Endothelial cell of umbilical vein (primary cell): ENCODE results near the gene HCFC1R1. TPM values are rescaled to one million over a fixed set of nuclear protein-coding genes. Genes with fewer than 3 reads are reported as not detected.

Source experiments
- BruUV-seq: library from RNA; stranded (reverse); fragments of 400-500 nt; replicated peaks from 2 replicates; lab custom pipeline; 2021; lab: Mats Ljungman, UMichigan
- CTCF ChIA-PET: fragments of 300-600, 350-600 bp; sonication (Branson Sonifier 250); formaldehyde crosslinking; loops from one replicate; lab custom pipeline; 2021; ENCODE audit warnings: antibody characterized with exemption, inconsistent platforms; lab: Charles Lee
- POLR2A ChIA-PET: fragments of 300-600, 350-600 bp; sonication (Branson Sonifier 250); formaldehyde crosslinking; loops from one replicate; lab custom pipeline; 2021; ENCODE audit warnings: antibody characterized with exemption, inconsistent platforms; lab: Charles Lee
- DNase-seq: peaks from one replicate; pipeline ENCODE4 v3.0.0-alpha.2; 2011; ENCODE audit warnings: low read depth, low spot score
- FAIRE-seq: peaks from 2 replicates; lab custom pipeline; 2011; peaks lifted over from hg19 to GRCh38; lab: Jason Lieb, UNC
- H2AFZ ChIP-seq: 2 replicates; pipeline ENCODE4 v1.6.0; 2012; ENCODE audit warnings: low read depth, low read length, control low read depth, inconsistent platforms
- H3K27ac ChIP-seq: 2 replicates; pipeline ENCODE4 v1.5.1; 2011; ENCODE audit warnings: low read depth, mild to moderate bottlenecking, control low read depth, low read length, moderate library complexity; ENCODE audit not compliant: insufficient read depth
- H3K27me3 ChIP-seq, 2 experiments: 2 replicates each; pipeline versions ENCODE4 v1.6.0 to v1.6.1; 2011; ENCODE audit warnings: low read length in 2 of 2, mixed read lengths in 1 of 2; ENCODE audit not compliant: control insufficient read depth in 2 of 2, insufficient read depth in 2 of 2
- H3K36me3 ChIP-seq, 2 experiments: 2 replicates in 1 of 2; 3 replicates in 1 of 2; pipeline ENCODE4 v1.5.1; 2011; ENCODE audit warnings: low read length in 2 of 2, mild to moderate bottlenecking in 1 of 2, moderate library complexity in 1 of 2; ENCODE audit not compliant: control insufficient read depth in 2 of 2, insufficient read depth in 2 of 2; ENCODE audit errors: extremely low read depth in 1 of 2
- H3K4me1 ChIP-seq: 3 replicates; pipeline ENCODE4 v1.5.1; 2011; ENCODE audit warnings: mild to moderate bottlenecking, low read length; ENCODE audit not compliant: control insufficient read depth, insufficient read depth; ENCODE audit errors: extremely low read depth
- H3K4me2 ChIP-seq: 2 replicates; pipeline ENCODE4 v1.6.1; 2011; ENCODE audit warnings: low read length, control low read depth, mixed read lengths; ENCODE audit not compliant: insufficient read depth
- H3K4me3 ChIP-seq, 3 experiments: fragments of 200-600 bp in 1 of 3; sonication (generic), shearing (Covaris generic) in 1 of 3; replicated peaks in 1 of 3; 2 replicates each; pipeline ENCODE4 v1.5.1; 2011 to 2016; ENCODE audit warnings: control low read depth in 3 of 3, low read length in 3 of 3, mild to moderate bottlenecking in 2 of 3, inconsistent platforms in 1 of 3, low read depth in 1 of 3, moderate library complexity in 1 of 3; ENCODE audit not compliant: insufficient read depth in 1 of 3
- H3K79me2 ChIP-seq: 2 replicates; pipeline ENCODE4 v1.6.0; 2012; ENCODE audit warnings: low read length, inconsistent platforms; ENCODE audit not compliant: control insufficient read depth, insufficient read depth
- H3K9ac ChIP-seq: replicated peaks from 2 replicates; pipeline ENCODE3; 2011; ENCODE audit warnings: low read length, control low read depth; ENCODE audit not compliant: insufficient read depth; ENCODE audit errors: extremely low read depth
- H3K9me1 ChIP-seq: replicated peaks from 3 replicates; pipeline ENCODE4 v1.6.0; 2011; ENCODE audit warnings: mild to moderate bottlenecking, low read length; ENCODE audit not compliant: control insufficient read depth, insufficient read depth; ENCODE audit errors: extremely low read depth
- H3K9me3 ChIP-seq: replicated peaks from 2 replicates; pipeline ENCODE4 v1.5.1; 2012; ENCODE audit warnings: low read length, inconsistent platforms; ENCODE audit not compliant: control insufficient read depth, insufficient read depth
- H4K20me1 ChIP-seq: replicated peaks from 2 replicates; pipeline ENCODE3; 2011; ENCODE audit warnings: mild to moderate bottlenecking, low read length; ENCODE audit not compliant: control insufficient read depth, insufficient read depth; ENCODE audit errors: extremely low read depth
- CTCF ChIP-seq, 2 donors: IDR thresholded peaks; 1 replicate in 1 of 2; 2 replicates in 1 of 2; pipeline ENCODE4 v1.5.1; 2011; ENCODE audit warnings: low read length in 2 of 2, mild to moderate bottlenecking in 2 of 2, moderate library complexity in 2 of 2, control low read depth in 1 of 2, inconsistent platforms in 1 of 2, low read depth in 1 of 2; ENCODE audit not compliant: insufficient read depth in 1 of 2; ENCODE audit errors: extremely low read depth in 1 of 2
- EZH2 ChIP-seq: IDR thresholded peaks from 2 replicates; pipeline ENCODE4 v1.6.1; 2012; ENCODE audit warnings: borderline replicate concordance, low read depth, mild to moderate bottlenecking, moderate library complexity, low read length, inconsistent platforms; ENCODE audit not compliant: severe bottlenecking
- FOS ChIP-seq: IDR thresholded peaks from 2 replicates; pipeline ENCODE4 v1.6.1; 2011; ENCODE audit warnings: mild to moderate bottlenecking, low read length, moderate library complexity, borderline replicate concordance; ENCODE audit not compliant: insufficient read depth
- GATA2 ChIP-seq: IDR thresholded peaks from 2 replicates; pipeline ENCODE4 v1.7.0; 2011; ENCODE audit warnings: low read depth, mild to moderate bottlenecking, moderate library complexity, mixed read lengths, low read length; ENCODE audit not compliant: insufficient read length, insufficient read depth
- JUN ChIP-seq: IDR thresholded peaks from 2 replicates; pipeline ENCODE4 v1.6.1; 2011; ENCODE audit warnings: borderline replicate concordance, low read depth; ENCODE audit not compliant: insufficient read length, insufficient read depth
- MAX ChIP-seq: IDR thresholded peaks from 2 replicates; pipeline ENCODE4 v1.6.1; 2011; ENCODE audit not compliant: insufficient read depth, insufficient read length
- MYC ChIP-seq: IDR thresholded peaks from one replicate; pipeline ENCODE4 v1.6.1; 2011; ENCODE audit warnings: mild to moderate bottlenecking, low read depth, low read length
- POLR2A ChIP-seq: IDR thresholded peaks from 2 replicates; pipeline ENCODE4 v1.6.1; 2012; ENCODE audit warnings: low read depth, mild to moderate bottlenecking, control low read depth, low read length
- POLR2AphosphoS5 ChIP-seq: IDR thresholded peaks from 2 replicates; pipeline ENCODE4 v1.6.1; 2012; ENCODE audit warnings: low read depth, mild to moderate bottlenecking, control low read depth, low read length, moderate library complexity; ENCODE audit not compliant: insufficient read depth
- dilution Hi-C: fragments of 300-500 bp; cut with MboI; formaldehyde crosslinking; loops from one replicate; pipeline ENCODE4 v1.15.0; 2019; ENCODE audit warnings: low sequenced_read_pairs; ENCODE audit not compliant: extremely low pct_ligation_motif_present
- intact Hi-C: fragments of 100-400 bp; cut with micrococcal nuclease; formaldehyde crosslinking; loops from one replicate; pipeline ENCODE4 v1.10.0; 2022
- polyA plus RNA-seq, 4 experiments: library from polyadenylated mRNA; depleted of rRNA in 3 of 4; stranded (reverse) in 3 of 4; unstranded in 1 of 4; fragments of >200 nt; gene quantifications; 2 replicates each; pipeline versions ENCODE4 v1.2.1 to v1.2.3, GENCODE V29; 2011 to 2012; ENCODE audit warnings: missing spikeins in 1 of 4
- small RNA-seq: library from RNA; depleted of rRNA; stranded (forward); fragments of <200 nt; gene quantifications from one replicate; pipeline ENCODE3, GENCODE V24; 2012; ENCODE audit warnings: low replicate concordance, low read depth; ENCODE audit not compliant: insufficient read depth, insufficient read length
- total RNA-seq: library from RNA; stranded (reverse); gene quantifications from 2 replicates; pipeline ENCODE4 v1.2.3, GENCODE V29; 2021

HCFC1R1 gene
- total and polyA plus RNA-seq, 2 donors (not counting 3 experiments of a cell fraction or from before 2014, with no cell fraction given) = 28.7 to 49.3 TPM

GRCh38 chr16:2973093-2973492 is 50.6 kb downstream of the HCFC1R1 start:
- no peak for DNase-seq
- H3K4me2 ChIP-seq = no peak overlapping the region
- H3K79me2 ChIP-seq = peaks cover 12% of the 10 kb centered on the region
- no peaks in the 10 kb centered on the region for H3K9me1 ChIP-seq
- no peak overlapping the region for H3K9ac ChIP-seq
- H3K4me1 ChIP-seq = peaks cover 9% of the 10 kb centered on the region
- peaks cover 0 to 2% of the 10 kb centered on the region in 2 experiments for H3K27me3 ChIP-seq
- no TSS peak for BruUV-seq
- FAIRE-seq = no peak
- peaks cover 0 to 2% of the 10 kb centered on the region in 2 experiments for H3K36me3 ChIP-seq
- no peaks in the 10 kb centered on the region for H4K20me1 ChIP-seq
- dilution Hi-C loops = no loop called here
- H3K27ac ChIP-seq = no peak overlapping the region
- TF ChIP-seq POLR2A (no peak), GATA2 (no peak), POLR2AphosphoS5 (no peak), EZH2 (no peak), MYC (no peak), CTCF (IDR thresholded peaks at IDR 0.05; ENCODE audit: extremely low read depth in 1 of 2, insufficient read depth in 1 of 2, low read depth in 1 of 2, low read length in 2 of 2) (no peak), MAX (no peak), FOS (no peak), JUN (no peak)
- no peak overlapping the region for H3K4me3 ChIP-seq
- ChIA-PET POLR2A (no interaction called here), CTCF (no interaction called here)
- no peaks in the 10 kb centered on the region for H3K9me3 ChIP-seq
- intact Hi-C loops = no loop called here
- H2AFZ ChIP-seq = no peak overlapping the region

Small RNA genes lying within 50 kb of the gene (small RNA-seq; reads per million reads assigned to genes)
- not detected for gene LINC00514

Other genes with a start within 250 kb of the HCFC1R1 start
- gene ELOB, start 246.7 kb downstream of the HCFC1R1 start, total RNA-seq = 158 and 251 TPM in 2 replicates
- gene ELOB, start 246.7 kb downstream of the HCFC1R1 start, polyA plus RNA-seq = 848 and 1,320 TPM in 2 replicates
- gene PRSS33, start 236.4 kb downstream of the HCFC1R1 start, total RNA-seq = not detected in 2 replicates
- gene PRSS33, start 236.4 kb downstream of the HCFC1R1 start, polyA plus RNA-seq = not detected in 2 replicates
- not detected in 2 replicates for gene PRSS41, start 225.5 kb downstream of the HCFC1R1 start, total RNA-seq
- not detected in 2 replicates for gene PRSS41, start 225.5 kb downstream of the HCFC1R1 start, polyA plus RNA-seq
- gene PRSS21, start 206.7 kb downstream of the HCFC1R1 start, total RNA-seq = not detected in 2 replicates
- 0.19 and 0.28 TPM in 2 replicates for gene PRSS21, start 206.7 kb downstream of the HCFC1R1 start, polyA plus RNA-seq
- gene ZG16B, start 193.6 kb downstream of the HCFC1R1 start, total RNA-seq = not detected in 2 replicates
- gene ZG16B, start 193.6 kb downstream of the HCFC1R1 start, polyA plus RNA-seq = 0.22 and 0.25 TPM in 2 replicates
- gene PRSS22, start 165.8 kb downstream of the HCFC1R1 start, total RNA-seq = not detected in 2 replicates
- gene PRSS22, start 165.8 kb downstream of the HCFC1R1 start, polyA plus RNA-seq = not detected in 2 replicates
- 18.3 and 24.1 TPM in 2 replicates for gene FLYWCH2, start 140.7 kb downstream of the HCFC1R1 start, total RNA-seq
- gene FLYWCH2, start 140.7 kb downstream of the HCFC1R1 start, polyA plus RNA-seq = 34.6 and 45.1 TPM in 2 replicates
- gene FLYWCH1, start 112.0 kb downstream of the HCFC1R1 start, total RNA-seq = 51.2 and 51.7 TPM in 2 replicates
- gene FLYWCH1, start 112.0 kb downstream of the HCFC1R1 start, polyA plus RNA-seq = 32.0 and 37.3 TPM in 2 replicates
- not detected in 2 replicates for gene KREMEN2, start 59.7 kb downstream of the HCFC1R1 start, total RNA-seq
- not detected in 2 replicates for gene KREMEN2, start 59.7 kb downstream of the HCFC1R1 start, polyA plus RNA-seq
- 25.4 and 31.2 TPM in 2 replicates for gene PAQR4, start 54.6 kb downstream of the HCFC1R1 start, total RNA-seq
- gene PAQR4, start 54.6 kb downstream of the HCFC1R1 start, polyA plus RNA-seq = 23.8 and 25.7 TPM in 2 replicates
- 36.1 and 48.5 TPM in 2 replicates for gene PKMYT1, start 43.5 kb downstream of the HCFC1R1 start, total RNA-seq
- gene PKMYT1, start 43.5 kb downstream of the HCFC1R1 start, polyA plus RNA-seq = 26.1 and 46.1 TPM in 2 replicates
- not detected in 2 replicates for gene CLDN9, start 11.0 kb downstream of the HCFC1R1 start, total RNA-seq
- 0.06 TPM in 1 of 2 replicates, not detected in the other for gene CLDN9, start 11.0 kb downstream of the HCFC1R1 start, polyA plus RNA-seq
- not detected in 2 replicates for gene CLDN6, start 5.8 kb downstream of the HCFC1R1 start, total RNA-seq
- 0.28 and 0.80 TPM in 2 replicates for gene CLDN6, start 5.8 kb downstream of the HCFC1R1 start, polyA plus RNA-seq
- 162 and 169 TPM in 2 replicates for gene TNFRSF12A, start 3.6 kb downstream of the HCFC1R1 start, total RNA-seq
- gene TNFRSF12A, start 3.6 kb downstream of the HCFC1R1 start, polyA plus RNA-seq = 187 and 248 TPM in 2 replicates
- 23.9 and 24.1 TPM in 2 replicates for gene THOC6, start 93 bp upstream of the HCFC1R1 start, total RNA-seq
- gene THOC6, start 93 bp upstream of the HCFC1R1 start, polyA plus RNA-seq = 36.9 and 39.3 TPM in 2 replicates
- gene BICDL2, start 13.0 kb upstream of the HCFC1R1 start, total RNA-seq = not detected in 2 replicates
- gene BICDL2, start 13.0 kb upstream of the HCFC1R1 start, polyA plus RNA-seq = not detected in 2 replicates
- 0.21 and 0.35 TPM in 2 replicates for gene MMP25, start 22.6 kb upstream of the HCFC1R1 start, total RNA-seq
- gene MMP25, start 22.6 kb upstream of the HCFC1R1 start, polyA plus RNA-seq = 0.08 and 0.13 TPM in 2 replicates
- gene IL32, start 41.7 kb upstream of the HCFC1R1 start, total RNA-seq = 55.7 and 127 TPM in 2 replicates
- gene IL32, start 41.7 kb upstream of the HCFC1R1 start, polyA plus RNA-seq = 336 and 493 TPM in 2 replicates
- not detected in 2 replicates for gene ZSCAN10, start 75.4 kb upstream of the HCFC1R1 start, total RNA-seq
- 0.08 TPM in 1 of 2 replicates, not detected in the other for gene ZSCAN10, start 75.4 kb upstream of the HCFC1R1 start, polyA plus RNA-seq
- gene ZNF205, start 88.6 kb upstream of the HCFC1R1 start, total RNA-seq = 15.5 and 18.5 TPM in 2 replicates
- 19.0 and 30.1 TPM in 2 replicates for gene ZNF205, start 88.6 kb upstream of the HCFC1R1 start, polyA plus RNA-seq
- gene ZNF213, start 111.1 kb upstream of the HCFC1R1 start, total RNA-seq = 8.0 and 9.8 TPM in 2 replicates
- 1.8 and 2.0 TPM in 2 replicates for gene ZNF213, start 111.1 kb upstream of the HCFC1R1 start, polyA plus RNA-seq
- gene OR1F1, start 164.3 kb upstream of the HCFC1R1 start, total RNA-seq = not detected in 2 replicates
- gene OR1F1, start 164.3 kb upstream of the HCFC1R1 start, polyA plus RNA-seq = 0.17 and 0.25 TPM in 2 replicates
- gene ZNF200, start 211.2 kb upstream of the HCFC1R1 start, total RNA-seq = 9.1 and 10.0 TPM in 2 replicates
- 2.8 and 3.4 TPM in 2 replicates for gene ZNF200, start 211.2 kb upstream of the HCFC1R1 start, polyA plus RNA-seq
- not detected in 2 replicates for gene MEFV, start 232.7 kb upstream of the HCFC1R1 start, total RNA-seq
- not detected in 2 replicates for gene MEFV, start 232.7 kb upstream of the HCFC1R1 start, polyA plus RNA-seq